HG03097 (cell line): ENCODE results near the gene DHX35.

ENCODE experiments used
- ATAC-seq: cut with Tn5 transposase; IDR thresholded peaks from one replicate; pipeline ENCODE4 v1.9.1; 2021; ENCODE audit not compliant: unreplicated experiment, low FRiP score

The DHX35 gene

GRCh38 chr20:38962044-38962927 is at the start of gene DHX35:
TSS of gene DHX35 (plus strand) at chr20:38962344. CDS start at chr20:38962368, 24 bp downstream.
- ATAC-seq, result peak; percentile 89

DNA sequence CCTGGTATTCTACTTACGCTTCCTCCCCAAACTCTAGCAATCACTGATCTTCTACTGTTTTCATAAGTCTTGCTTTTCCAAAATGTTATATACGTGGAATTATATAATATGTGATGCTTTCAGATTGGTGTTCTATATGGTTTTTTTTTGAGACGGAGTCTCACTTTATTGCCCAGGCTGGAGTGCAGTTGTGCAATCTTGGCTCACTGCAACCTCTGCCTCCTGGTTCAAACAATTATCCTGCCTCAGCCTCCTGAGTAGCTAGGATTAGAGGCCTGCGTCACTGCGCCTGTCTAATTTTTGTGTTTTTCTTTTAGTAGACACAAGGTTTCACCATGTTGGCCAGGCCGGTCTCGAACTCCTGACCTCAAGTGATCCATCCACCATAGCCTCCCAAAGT is 46.8 kb upstream of the DHX35 start:
- ATAC-seq, result no peak

GRCh38 chr20:38917657-38918056 is 44.5 kb upstream of the DHX35 start:
- ATAC-seq, result no peak

- ATAC-seq, result no peak
Observed at GRCh38 chr20:38918172-38918571, 44.0 kb upstream of the DHX35 start.

DNA sequence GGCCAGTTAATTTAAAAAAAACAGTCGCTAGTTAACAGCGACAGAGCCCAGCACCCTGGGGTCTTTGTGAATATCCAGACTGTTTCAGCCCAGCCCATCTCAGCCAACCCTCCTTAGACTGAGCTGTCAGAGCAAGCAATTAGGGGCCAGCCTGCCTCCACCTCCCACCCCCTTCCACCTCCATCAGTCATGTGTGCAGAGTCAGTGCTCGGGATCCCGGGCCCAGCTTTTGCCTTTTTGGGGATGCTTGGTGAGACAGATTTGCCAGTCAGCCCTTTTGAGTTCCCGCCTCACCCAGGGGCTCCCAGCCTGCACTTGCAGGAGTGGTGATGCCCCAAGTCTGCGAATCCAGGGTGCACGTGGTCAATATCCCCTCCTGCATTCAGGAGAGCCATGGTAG is 42.5 kb upstream of the DHX35 start:
- no peak for ATAC-seq

DNA sequence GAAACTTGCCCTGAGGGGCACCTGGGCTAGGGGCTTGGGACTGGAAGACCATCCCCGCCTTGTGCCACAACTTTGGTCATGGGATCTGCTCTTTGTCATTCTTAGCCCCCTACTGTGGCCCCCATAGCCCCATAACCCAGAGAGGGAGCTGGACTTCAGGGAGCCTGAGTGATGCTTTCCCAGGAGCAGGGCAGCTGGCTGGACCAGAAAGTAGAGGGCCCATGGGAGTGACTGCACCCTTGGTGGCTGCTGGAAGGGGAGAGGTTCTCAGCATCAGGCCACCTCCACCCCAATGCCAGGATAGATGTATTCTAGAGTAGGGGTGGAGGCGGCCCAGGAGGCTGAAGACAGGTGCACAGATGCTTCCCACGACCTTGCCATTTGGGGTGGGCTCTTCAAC is 41.7 kb upstream of the DHX35 start:
- no peak for ATAC-seq

DNA sequence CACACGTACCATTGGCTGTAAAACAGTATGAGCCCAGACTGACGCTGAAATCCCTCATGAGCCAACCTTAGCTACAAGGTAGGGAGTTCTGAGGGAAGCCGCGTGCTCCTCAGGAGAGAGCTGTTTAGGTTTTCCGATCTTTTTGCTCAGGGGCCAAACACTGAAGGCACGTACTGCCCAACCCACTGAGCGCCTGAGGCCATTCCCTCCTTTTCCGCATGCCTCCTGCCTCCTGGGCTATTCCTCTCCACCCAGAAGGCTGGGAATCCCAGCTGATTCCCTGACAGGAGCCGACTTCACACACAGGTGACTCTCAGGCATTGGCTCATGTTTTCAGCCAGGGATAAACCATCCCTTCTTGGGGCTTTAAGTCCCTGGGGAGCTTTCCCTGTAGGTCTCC is 41.3 kb upstream of the DHX35 start:
- ATAC-seq, result no peak

DNA sequence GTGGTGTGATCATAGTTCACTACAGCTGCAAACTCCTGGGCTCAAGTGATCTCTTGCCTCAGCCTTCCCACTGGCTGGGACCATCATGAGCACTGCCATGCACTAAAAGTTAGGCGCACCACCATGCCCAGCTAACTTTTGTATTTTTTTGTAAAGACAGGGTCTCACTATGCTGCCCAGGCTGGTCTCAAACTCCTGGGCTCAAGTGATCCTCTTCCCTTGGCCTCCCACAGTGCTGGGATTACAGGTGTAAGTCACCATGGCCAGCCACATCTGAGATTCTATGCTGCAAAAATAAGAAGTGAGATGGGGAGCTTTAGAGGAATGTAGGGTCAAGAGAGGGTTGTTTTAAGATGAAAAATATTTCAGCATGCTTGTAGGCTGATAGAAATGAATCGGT is 37.4 kb upstream of the DHX35 start:
- ATAC-seq, result no peak

DNA sequence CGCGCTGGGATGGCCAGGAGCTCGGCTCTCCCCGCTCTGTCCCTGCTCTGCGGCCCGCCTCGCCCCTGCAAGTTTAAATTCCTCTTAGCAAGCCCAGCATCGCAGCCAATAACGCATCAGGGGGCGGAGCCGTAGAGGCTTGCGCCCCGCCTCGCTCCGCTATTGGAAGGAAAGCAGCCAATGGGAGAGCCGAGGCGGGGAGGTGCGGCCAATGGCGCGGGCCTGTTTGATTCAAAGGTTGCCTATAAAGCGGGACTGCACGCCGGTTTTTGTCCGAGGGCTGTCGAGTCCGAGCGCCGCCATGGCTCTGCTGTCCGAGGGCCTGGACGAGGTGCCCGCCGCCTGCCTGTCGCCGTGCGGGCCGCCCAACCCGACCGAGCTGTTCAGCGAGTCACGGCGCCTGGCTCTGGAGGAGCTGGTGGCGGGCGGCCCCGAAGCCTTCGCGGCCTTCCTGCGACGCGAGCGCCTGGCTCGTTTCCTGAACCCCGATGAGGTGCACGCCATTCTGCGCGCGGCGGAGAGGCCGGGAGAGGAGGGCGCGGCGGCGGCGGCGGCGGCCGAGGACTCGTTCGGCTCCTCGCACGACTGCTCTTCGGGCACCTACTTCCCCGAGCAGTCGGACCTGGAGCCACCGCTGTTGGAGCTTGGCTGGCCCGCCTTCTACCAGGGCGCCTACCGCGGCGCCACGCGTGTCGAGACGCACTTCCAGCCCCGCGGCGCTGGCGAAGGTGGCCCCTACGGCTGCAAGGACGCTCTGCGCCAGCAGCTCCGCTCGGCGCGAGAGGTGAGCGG is 35.8 kb upstream of the DHX35 start, which contains the start of gene FAM83D:
Gene FAM83D, plus strand, starts transcription at position 276 of the 792 bp plus-strand sequence. Its CDS starts 26 bp downstream, at position 302.
- peak; percentile 87 for ATAC-seq

DNA sequence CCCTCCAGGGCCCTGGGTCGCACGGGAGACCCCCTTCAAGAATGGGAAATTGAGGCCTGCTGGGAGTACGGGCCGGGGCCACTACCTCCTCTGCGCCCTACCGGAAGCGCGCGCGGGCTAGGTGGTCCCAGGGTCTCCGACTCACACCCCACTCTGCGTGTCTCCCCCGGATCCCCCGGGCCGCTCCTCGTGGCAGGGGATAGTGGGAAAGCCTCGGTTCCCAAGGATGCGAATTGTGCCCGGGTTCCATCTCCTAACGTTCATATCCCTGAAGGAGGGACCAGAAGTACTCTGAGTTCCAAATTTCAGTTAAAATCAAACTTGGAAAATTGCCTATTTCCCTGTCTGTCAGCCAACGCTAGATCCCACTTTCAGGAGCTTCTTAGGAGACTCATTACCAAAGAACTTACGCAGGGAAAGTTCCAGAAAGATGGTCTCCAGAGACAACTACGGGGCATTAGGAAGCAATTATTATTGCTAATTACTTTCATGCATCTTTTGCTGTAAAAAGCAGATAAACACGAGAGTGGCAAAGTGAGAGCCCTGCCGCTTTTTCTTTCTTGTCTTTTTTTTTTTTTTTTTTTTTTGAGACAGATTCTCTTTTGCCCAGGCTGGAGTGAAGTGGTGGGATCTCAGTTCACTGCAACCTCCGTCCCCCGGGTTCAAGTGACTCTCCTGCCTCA is 35.1 kb upstream of the DHX35 start:
- no peak for ATAC-seq

DNA sequence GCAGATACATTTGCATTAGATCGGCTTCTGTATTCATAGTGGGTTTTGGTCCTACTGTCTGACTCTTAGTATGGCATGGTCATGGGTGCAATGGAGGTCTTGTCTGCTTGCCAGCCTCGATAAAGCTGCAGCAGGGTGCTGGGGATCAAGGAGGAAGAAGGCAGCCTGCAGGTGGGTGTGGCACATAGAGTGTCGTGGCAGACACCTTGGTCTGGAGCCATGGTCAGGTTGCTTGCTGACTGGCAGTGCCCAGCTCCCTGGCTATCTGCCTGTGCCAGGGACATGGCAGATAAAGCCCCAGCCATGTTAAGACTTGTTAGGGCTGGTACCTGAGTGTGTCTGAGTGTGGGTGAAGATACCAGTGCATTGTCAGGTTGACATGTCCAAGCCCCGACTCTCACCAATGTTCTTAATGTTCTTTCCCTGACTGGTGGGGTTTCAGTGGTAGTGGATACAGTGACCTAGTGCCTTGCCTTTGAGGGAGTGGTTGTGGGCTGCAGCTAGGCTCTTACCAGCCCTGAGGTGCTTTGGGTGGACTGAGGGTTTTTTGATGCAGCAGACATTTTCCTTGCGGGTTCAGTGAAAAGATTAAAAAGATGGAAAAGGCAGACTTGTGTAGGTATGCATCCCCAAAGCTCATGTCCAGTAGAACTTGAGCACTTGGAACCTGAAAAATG is 34.1 kb upstream of the DHX35 start:
- ATAC-seq, result no peak

GRCh38 chr20:38930242-38930569 is 31.9 kb upstream of the DHX35 start:
- no peak for ATAC-seq

GRCh38 chr20:38931984-38932383 is 30.2 kb upstream of the DHX35 start:
- ATAC-seq, result no peak

- no peak for ATAC-seq
Observed at GRCh38 chr20:38932457-38933120, 29.6 kb upstream of the DHX35 start.

DNA sequence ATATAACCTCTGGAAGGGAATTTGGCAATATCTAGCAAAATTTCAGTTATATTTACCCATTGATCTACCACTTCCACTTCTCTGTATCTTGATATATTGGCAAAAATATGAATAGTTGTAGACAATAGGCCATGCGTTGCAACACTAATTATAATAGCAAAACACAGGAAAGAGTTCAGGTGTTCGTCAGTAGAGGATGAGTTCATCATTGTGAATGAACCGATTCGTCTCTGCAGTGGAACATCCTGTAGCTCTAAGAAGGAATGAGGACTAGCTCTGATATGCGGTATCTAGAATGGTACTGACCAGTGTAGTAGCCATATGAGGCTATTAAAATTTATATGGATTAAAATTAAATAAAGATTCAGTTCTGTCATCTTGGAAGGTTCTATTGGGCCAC is 27.6 kb upstream of the DHX35 start:
- no peak for ATAC-seq

DNA sequence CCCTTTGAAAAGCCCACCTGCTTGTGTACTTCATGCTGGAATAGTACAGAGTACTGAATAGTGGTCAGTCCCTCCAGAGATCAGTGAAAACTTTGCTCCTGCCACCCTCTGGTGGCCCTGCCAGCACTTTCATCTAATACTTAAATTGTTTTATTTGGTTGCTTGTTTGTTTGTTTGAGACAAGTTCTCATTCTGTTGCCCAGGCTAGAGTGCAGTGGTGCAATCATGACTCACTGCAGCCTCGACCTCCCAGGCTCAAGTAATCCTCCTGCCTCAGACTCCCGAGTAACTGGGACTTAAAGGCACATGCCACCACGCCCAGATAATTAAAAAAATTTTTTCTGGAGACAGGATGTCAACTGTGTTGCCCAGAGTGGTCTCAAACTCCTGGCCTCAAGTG is 26.9 kb upstream of the DHX35 start:
- ATAC-seq, result no peak

DNA sequence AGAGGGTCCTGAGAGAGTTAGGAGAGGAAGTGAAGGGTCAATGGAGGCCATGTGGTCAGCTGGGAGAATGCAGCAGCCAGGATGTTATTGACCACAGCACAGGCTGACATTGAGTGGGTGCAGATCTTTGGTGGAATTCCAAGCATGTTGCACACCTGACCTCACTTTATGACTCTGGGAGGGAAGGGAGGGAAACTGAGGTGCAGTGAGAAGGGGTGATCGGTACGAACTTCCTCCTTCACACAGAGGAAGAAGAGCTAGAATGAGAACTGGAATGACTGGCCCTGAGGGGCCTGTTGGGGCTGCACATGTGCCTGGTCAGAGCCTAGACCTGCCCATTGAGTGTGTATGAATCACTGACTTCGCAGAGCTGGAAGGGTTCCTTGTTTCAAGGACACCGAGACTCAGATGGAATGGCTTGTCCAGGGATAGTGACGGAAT is 26.2 kb upstream of the DHX35 start:
- ATAC-seq, result no peak

DNA sequence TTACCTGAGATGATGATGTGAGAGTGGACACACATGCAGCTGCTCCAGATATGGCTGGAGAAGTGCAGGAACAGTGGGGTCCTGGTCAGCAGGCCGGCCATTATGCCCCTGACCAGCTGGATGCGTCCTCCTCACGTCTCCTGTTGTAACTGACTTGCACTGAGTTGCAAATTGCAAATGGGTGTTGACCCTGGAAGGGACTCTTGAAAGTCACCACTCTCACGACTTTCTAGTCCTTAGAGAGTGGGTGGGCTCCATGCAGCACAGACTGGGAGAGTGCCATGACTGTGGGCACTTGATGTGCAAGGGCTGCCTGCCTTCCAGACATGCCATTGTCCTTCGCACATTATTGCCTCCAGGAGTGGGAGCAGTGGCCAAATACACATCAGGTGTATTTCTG is 25.1 kb upstream of the DHX35 start:
- ATAC-seq, result no peak

- no peak for ATAC-seq
Observed at GRCh38 chr20:38937978-38938473, 24.1 kb upstream of the DHX35 start.

DNA sequence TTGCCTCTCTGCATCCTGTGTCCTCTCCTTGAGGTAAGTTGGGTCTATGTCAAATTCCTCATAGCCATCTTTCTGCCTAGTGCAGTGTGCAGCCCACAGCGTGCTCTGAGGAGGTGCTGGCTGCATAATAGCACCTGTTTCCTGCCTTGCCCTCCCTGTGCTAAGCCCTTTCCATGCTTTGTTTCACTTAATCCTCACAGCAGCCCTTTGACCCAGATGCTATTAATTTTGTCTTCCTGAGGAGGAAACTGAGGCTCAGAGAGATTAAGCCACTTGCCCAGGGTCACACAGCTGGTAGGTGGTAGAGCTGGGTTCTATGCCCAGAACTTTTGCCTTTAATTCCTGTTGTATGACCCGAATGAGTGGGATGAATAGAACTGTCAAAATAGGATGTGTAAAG is 22.5 kb upstream of the DHX35 start:
- ATAC-seq, result no peak
